Adipose tissue (tissue), 3 donors: ENCODE results near the gene SCG3. TPM values are rescaled to one million over a fixed set of nuclear protein-coding genes. Genes with fewer than 3 reads are reported as not detected.

Experiments used
- H3K27ac ChIP-seq: one replicate; pipeline ENCODE4 v1.5.1; 2013; ENCODE audit warnings: low read depth, low read length
- WGBS, 3 donors: extraction: QIAGEN DNeasy Blood & Tissue Kit; methylation state at CpG; one replicate each; pipeline ENCODE4 v1.1.7; 2013; 5-methylcytosine and 5-hydroxymethylcytosine counted together
- polyA plus RNA-seq, 3 donors: library from polyadenylated mRNA; stranded (reverse); fragments of 200-250 nt; gene quantifications; one replicate each; pipeline ENCODE4 v1.2.3, GENCODE V29; 2013
- donor health status: healthy with polysubstance abuse.
- donor health status: Bipolar disorder and iron deficiency.
- donor health status: healthy.

The SCG3 gene
- polyA plus RNA-seq, 3 donors, result 0.11 to 3.8 (median 0.39) TPM

GRCh38 chr15:51675234-51675633, 6.1 kb upstream of the SCG3 start:
- no peak overlapping the region for H3K27ac ChIP-seq
- 44 to 59% (median 44%) methylated on average over 1 of the region's 1 CpG for WGBS, 3 donors

- WGBS, 3 donors, result 87 to 100% (median 94%) methylated on average over 1 of the region's 1 CpG
- H3K27ac ChIP-seq, result no peak overlapping the region
Measured at GRCh38 chr15:51677021-51677420, 4.3 kb upstream of the SCG3 start.

- H3K27ac ChIP-seq, result no peak overlapping the region
- WGBS, 3 donors, result 75 to 90% (median 86%) methylated on average over 2 of the region's 2 CpGs
Measured at GRCh38 chr15:51677452-51677851, 3.9 kb upstream of the SCG3 start.

GRCh38 chr15:51678096-51678495, 3.2 kb upstream of the SCG3 start:
- 54 to 62% (median 60%) methylated on average over 2 of the region's 2 CpGs for WGBS, 3 donors
- H3K27ac ChIP-seq, result no peak overlapping the region

GRCh38 chr15:51680321-51680720, 982 bp upstream of the SCG3 start:
- 45 to 52% (median 51%) methylated on average over 2 of the region's 2 CpGs for WGBS, 3 donors
- H3K27ac ChIP-seq, result no peak overlapping the region

- 0 to 45% (median 0%) methylated on average over 1 of the region's 1 CpG for WGBS, 3 donors
Measured at GRCh38 chr15:51687565-51687964, 6.3 kb downstream of the SCG3 start.

GRCh38 chr15:51688863-51689262, 7.6 kb downstream of the SCG3 start:
- H3K27ac ChIP-seq, result no peak overlapping the region
- 57 to 74% (median 69%) methylated on average over 2 of the region's 2 CpGs for WGBS, 3 donors

More at GRCh38 chr15:51687565-51687964, 6.3 kb downstream of the SCG3 start:
- no peak overlapping the region for H3K27ac ChIP-seq

GRCh38 chr15:51692154-51692553, 10.9 kb downstream of the SCG3 start:
- no peak overlapping the region for H3K27ac ChIP-seq
- 29 to 50% (median 50%) methylated on average over 3 of the region's 3 CpGs for WGBS, 3 donors

- H3K27ac ChIP-seq, result no peak overlapping the region
- 76 to 89% (median 82%) methylated on average over 5 of the region's 5 CpGs for WGBS, 3 donors
Measured at GRCh38 chr15:51696566-51696965, 15.3 kb downstream of the SCG3 start.

GRCh38 chr15:51697163-51697562, 15.9 kb downstream of the SCG3 start:
- no peak overlapping the region for H3K27ac ChIP-seq
- 86 to 97% (median 88%) methylated on average over 2 of the region's 2 CpGs for WGBS, 3 donors

GRCh38 chr15:51699373-51699772, 18.1 kb downstream of the SCG3 start:
- no peak overlapping the region for H3K27ac ChIP-seq
- WGBS, 3 donors, result 74 to 94% (median 94%) methylated on average over 1 of the region's 1 CpG

GRCh38 chr15:51702710-51703109, 21.4 kb downstream of the SCG3 start:
- no peak overlapping the region for H3K27ac ChIP-seq
- 53 to 68% (median 56%) methylated on average over 1 of the region's 1 CpG for WGBS, 3 donors

- WGBS, 3 donors, result 55 to 73% (median 64%) methylated on average over 5 of the region's 5 CpGs
- H3K27ac ChIP-seq, result no peak overlapping the region
Measured at GRCh38 chr15:51706291-51706690, 25.0 kb downstream of the SCG3 start.

GRCh38 chr15:51706926-51707608, 25.8 kb downstream of the SCG3 start:
- no peak overlapping the region for H3K27ac ChIP-seq

GRCh38 chr15:51708013-51708412, 26.7 kb downstream of the SCG3 start:
- WGBS, 3 donors, result 16 to 61% (median 48%) methylated on average over 5 of the region's 5 CpGs
- H3K27ac ChIP-seq, result no peak overlapping the region

More at GRCh38 chr15:51706926-51707608, 25.8 kb downstream of the SCG3 start:
- 64 to 69% (median 65%) methylated on average over 2 of the region's 2 CpGs for WGBS, 3 donors

GRCh38 chr15:51709031-51709430, 27.7 kb downstream of the SCG3 start:
- 74 to 91% (median 89%) methylated on average over 5 of the region's 5 CpGs for WGBS, 3 donors
- no peak overlapping the region for H3K27ac ChIP-seq

- no peak overlapping the region for H3K27ac ChIP-seq
- WGBS, 3 donors, result 79 to 96% (median 89%) methylated on average over 1 of the region's 1 CpG
Measured at GRCh38 chr15:51714162-51714561, 32.9 kb downstream of the SCG3 start.

GRCh38 chr15:51714911-51715310, 33.6 kb downstream of the SCG3 start:
- H3K27ac ChIP-seq, result no peak overlapping the region
- 89 to 90% (median 90%) methylated on average over 1 of the region's 1 CpG for WGBS, 3 donors

GRCh38 chr15:51718219-51718618, 36.9 kb downstream of the SCG3 start:
- WGBS, 3 donors, result 40 to 65% (median 60%) methylated on average over 4 of the region's 4 CpGs
- no peak overlapping the region for H3K27ac ChIP-seq

GRCh38 chr15:51718746-51719145, 37.4 kb downstream of the SCG3 start:
- 40 to 73% (median 69%) methylated on average over 3 of the region's 3 CpGs for WGBS, 3 donors
- H3K27ac ChIP-seq, result no peak overlapping the region
